GM12872 (cell line): ENCODE results near the gene ZFC3H1.

ENCODE experiments used
- TF ChIP-seq, protein P1 (sequence below): IDR thresholded peaks from 3 replicates; pipeline ENCODE4 v1.5.1; 2011; ENCODE audit warnings: low read depth, mild to moderate bottlenecking, low read length, moderate library complexity; ENCODE audit not compliant: insufficient read depth

Gene ZFC3H1

DNA sequence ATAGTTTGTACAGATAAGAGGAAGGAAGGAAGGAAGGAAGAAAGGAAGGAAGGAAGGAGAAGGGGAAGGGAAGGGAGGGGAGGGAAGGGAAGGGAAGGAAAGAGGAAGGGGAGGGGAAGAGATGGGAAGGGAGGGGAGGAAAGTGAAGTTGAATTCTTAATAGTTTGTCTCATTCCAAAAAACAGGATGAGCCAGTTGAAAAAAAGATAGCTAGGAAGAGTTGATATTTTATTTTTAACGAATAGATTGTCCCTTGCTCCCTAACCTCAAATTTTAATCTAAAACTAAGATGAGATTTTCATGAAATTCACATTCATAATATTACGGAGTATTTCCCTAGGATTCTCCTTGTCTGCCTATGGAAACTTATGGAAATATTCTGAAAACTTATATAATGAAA lies 80.7 kb downstream of the ZFC3H1 start:
- TF ChIP-seq, protein P1, sequence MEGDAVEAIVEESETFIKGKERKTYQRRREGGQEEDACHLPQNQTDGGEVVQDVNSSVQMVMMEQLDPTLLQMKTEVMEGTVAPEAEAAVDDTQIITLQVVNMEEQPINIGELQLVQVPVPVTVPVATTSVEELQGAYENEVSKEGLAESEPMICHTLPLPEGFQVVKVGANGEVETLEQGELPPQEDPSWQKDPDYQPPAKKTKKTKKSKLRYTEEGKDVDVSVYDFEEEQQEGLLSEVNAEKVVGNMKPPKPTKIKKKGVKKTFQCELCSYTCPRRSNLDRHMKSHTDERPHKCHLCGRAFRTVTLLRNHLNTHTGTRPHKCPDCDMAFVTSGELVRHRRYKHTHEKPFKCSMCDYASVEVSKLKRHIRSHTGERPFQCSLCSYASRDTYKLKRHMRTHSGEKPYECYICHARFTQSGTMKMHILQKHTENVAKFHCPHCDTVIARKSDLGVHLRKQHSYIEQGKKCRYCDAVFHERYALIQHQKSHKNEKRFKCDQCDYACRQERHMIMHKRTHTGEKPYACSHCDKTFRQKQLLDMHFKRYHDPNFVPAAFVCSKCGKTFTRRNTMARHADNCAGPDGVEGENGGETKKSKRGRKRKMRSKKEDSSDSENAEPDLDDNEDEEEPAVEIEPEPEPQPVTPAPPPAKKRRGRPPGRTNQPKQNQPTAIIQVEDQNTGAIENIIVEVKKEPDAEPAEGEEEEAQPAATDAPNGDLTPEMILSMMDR: no peak

- TF ChIP-seq, protein P1: no peak
Observed at GRCh38 chr12:71581206-71581605, 82.4 kb downstream of the ZFC3H1 start.

GRCh38 chr12:71578694-71579258 lies 84.9 kb downstream of the ZFC3H1 start:
- TF ChIP-seq, protein P1: no peak

DNA sequence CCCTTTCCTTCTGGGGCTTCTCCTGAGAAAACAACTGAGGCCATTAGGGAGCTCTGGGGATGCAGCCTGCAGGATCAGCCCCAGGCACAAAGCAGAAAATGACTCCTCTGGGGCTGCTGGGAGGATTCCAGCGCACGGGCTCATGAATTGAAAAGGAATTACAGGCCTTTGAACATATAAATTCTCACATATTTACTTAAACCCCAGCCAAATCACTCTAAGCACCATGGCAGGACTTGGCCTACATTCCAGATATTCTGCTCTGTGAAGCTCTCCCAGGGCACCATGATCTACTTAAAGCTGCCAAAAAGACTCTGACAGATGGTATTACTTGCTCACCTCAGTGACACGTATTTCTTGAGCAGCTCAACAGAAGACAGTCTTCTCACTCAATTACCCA lies 87.2 kb downstream of the ZFC3H1 start:
- TF ChIP-seq, protein P1: no peak

DNA sequence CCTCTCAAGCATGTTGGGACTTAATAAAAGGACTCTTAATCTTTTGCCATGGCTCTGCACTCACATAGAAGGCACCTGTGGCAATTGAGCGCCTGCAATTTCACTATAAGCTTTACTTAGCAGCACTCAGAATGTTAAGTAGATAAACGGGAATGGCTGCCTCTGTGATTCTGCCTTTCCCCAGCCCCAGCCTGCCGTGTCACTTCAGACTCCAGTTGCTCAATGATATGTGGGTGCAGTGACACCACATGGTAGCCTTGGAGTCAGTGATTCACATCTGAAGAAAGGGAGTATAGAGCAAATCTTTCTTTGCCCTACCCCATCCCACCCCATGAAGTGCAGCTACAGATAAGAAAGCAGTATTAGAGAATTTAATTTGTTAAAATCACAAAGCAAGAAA lies 96.1 kb downstream of the ZFC3H1 start:
- TF ChIP-seq, protein P1: no peak

- TF ChIP-seq, protein P1: no peak
Observed at GRCh38 chr12:71566655-71567054, 97.0 kb downstream of the ZFC3H1 start.

- TF ChIP-seq, protein P1: no peak
Observed at GRCh38 chr12:71565535-71565934, 98.1 kb downstream of the ZFC3H1 start.
